H1 (cell line): ENCODE measurements around the gene GNB1L. TPM values are rescaled to one million over a fixed set of nuclear protein-coding genes. Genes with fewer than 3 reads are reported as not detected.

ENCODE experiments used
- CHD1 ChIP-seq: IDR thresholded peaks from 2 replicates; pipeline ENCODE4 v1.6.1; 2012; ENCODE audit warnings: low read depth, low read length, improper control_type of control experiment
- CTCF ChIP-seq, 3 experiments: IDR thresholded peaks; 1 replicate in 2 of 3; 2 replicates in 1 of 3; pipeline versions ENCODE4 v1.5.1 to v1.6.1; 2011; ENCODE audit warnings: low read length in 3 of 3, mild to moderate bottlenecking in 3 of 3, inconsistent platforms in 2 of 3, low read depth in 1 of 3, moderate library complexity in 1 of 3; ENCODE audit not compliant: insufficient read depth in 1 of 3; ENCODE audit errors: control extremely low read depth in 1 of 3
- EGR1 ChIP-seq: IDR thresholded peaks from 2 replicates; pipeline ENCODE4 v1.6.1; 2011; ENCODE audit warnings: low read depth, low read length, borderline replicate concordance
- MAX ChIP-seq: IDR thresholded peaks from 2 replicates; pipeline ENCODE4 v1.6.1; 2012; ENCODE audit warnings: inconsistent platforms
- POLR2A ChIP-seq, 2 experiments: IDR thresholded peaks; 1 replicate in 1 of 2; 2 replicates in 1 of 2; pipeline ENCODE4 v1.6.1; 2011; ENCODE audit warnings: low read depth in 2 of 2, low read length in 2 of 2, mild to moderate bottlenecking in 2 of 2; ENCODE audit errors: control extremely low read depth in 1 of 2
- SIN3A ChIP-seq, 2 experiments: IDR thresholded peaks in 1 of 2; conservative IDR thresholded peaks in 1 of 2; 2 replicates each; pipeline ENCODE4 v1.6.1; 2011 to 2012; ENCODE audit warnings: low read length in 2 of 2, improper control_type of control experiment in 1 of 2, low read depth in 1 of 2, mild to moderate bottlenecking in 1 of 2
- TAF1 ChIP-seq: IDR thresholded peaks from 2 replicates; pipeline ENCODE4 v1.6.1; 2011; ENCODE audit warnings: mild to moderate bottlenecking, low read depth, low read length
- TAF7 ChIP-seq: optimal IDR thresholded peaks from 2 replicates; pipeline ENCODE3; 2011; ENCODE audit warnings: low read depth, mild to moderate bottlenecking, inconsistent platforms, low read length, moderate library complexity, borderline replicate concordance
- TCF12 ChIP-seq: IDR thresholded peaks from 2 replicates; pipeline ENCODE4 v1.6.1; 2011; ENCODE audit warnings: low read depth, mild to moderate bottlenecking, low read length
- polyA plus RNA-seq, 7 experiments: library from polyadenylated mRNA; depleted of rRNA in 3 of 7; stranded (reverse) in 5 of 7; unstranded in 2 of 7; fragments of >200 nt in 5 of 7; fragments of 200-250 nt in 2 of 7; gene quantifications; 1 replicate in 5 of 7; 2 replicates in 1 of 7; 4 replicates in 1 of 7; pipeline versions ENCODE4 v1.2.1 to v1.2.3, GENCODE V29; 2011 to 2013; ENCODE audit warnings: missing spikeins in 2 of 7, mixed read lengths in 2 of 7
- total RNA-seq: library from RNA; stranded (reverse); fragmentation: NEBNext Ultra II Directional; extraction: Animal tissue kit (Norgen Biotek cat#: 25700); gene quantifications from 2 replicates; pipeline ENCODE4 v1.2.1, GENCODE V29; 2021

Gene GNB1L
- total and polyA plus RNA-seq, 2 of the 8 experiments (the other 6 are each of a cell fraction or from before 2014, with no cell fraction given), result 14.0 to 15.6 TPM

GRCh38 chr22:19891317-19892256, 36.9 kb upstream of the GNB1L start (continued):
- TF ChIP-seq TAF7 (peak; percentile 17), CTCF (IDR thresholded peaks at IDR 0.05; ENCODE audit: control extremely low read depth in 1 of 3, insufficient read depth in 1 of 3, low read depth in 1 of 3, low read length in 3 of 3) (peak in 1 of 3 experiments; percentile 5; a peak in 2 of 4 replicates), POLR2A (IDR thresholded peaks at IDR 0.05; ENCODE audit: control extremely low read depth in 1 of 2, low read depth in 2 of 2, low read length in 2 of 2) (0 out of 3 replicates have a peak, but pooled peaks of 1 of the 2 experiments have one; percentile 48), MAX (peak; percentile 81), TAF1 (0 out of 2 replicates have a peak, but pooled peaks have one; percentile 24), CHD1 (no peak), TCF12 (peak; percentile 93), SIN3A (conservative IDR thresholded peaks at IDR 0.05 in 1 of 2, IDR thresholded peaks at IDR 0.05 in 1 of 2; ENCODE audit: low read depth in 1 of 2, low read length in 2 of 2) (0 out of 4 replicates have a peak, but pooled peaks of 1 of the 2 experiments have one; percentile 30), EGR1 (peak; percentile 71; the same call in 1 of the 2 replicates)
